MM.1S (cell line): ENCODE results near the gene NEK8.
A peak's percentile ranks its signal among the peaks of the same experiment; 100 is the strongest.

Source experiments
- DNase-seq: peaks from one replicate; pipeline ENCODE4 v3.0.0-alpha.2; 2015
- H2AFZ ChIP-seq: fragments of 300-600 bp; sonication (generic); 2 replicates; pipeline ENCODE4 v1.6.0; 2016; ENCODE audit warnings: antibody characterized with exemption, low read length
- H3F3A ChIP-seq: fragments of 300-600 bp; sonication (generic); 2 replicates; pipeline ENCODE4 v1.6.1; 2016; ENCODE audit warnings: mild to moderate bottlenecking, antibody characterized with exemption, low read length, moderate library complexity, mixed read lengths; ENCODE audit not compliant: insufficient read depth
- H3K27ac ChIP-seq: fragments of 300-600 bp; sonication (generic); 2 replicates; pipeline ENCODE4 v1.5.1; 2016; ENCODE audit warnings: mild to moderate bottlenecking, low read length
- H3K27me3 ChIP-seq: fragments of 300-600 bp; sonication (generic); replicated peaks from 2 replicates; pipeline ENCODE4 v1.6.0; 2016; ENCODE audit warnings: low read length; ENCODE audit not compliant: insufficient read depth
- H3K36me3 ChIP-seq: fragments of 300-600 bp; sonication (generic); replicated peaks from 2 replicates; pipeline ENCODE4 v1.6.1; 2016; ENCODE audit warnings: mild to moderate bottlenecking, low read length, mixed read lengths; ENCODE audit not compliant: insufficient read depth
- H3K4me1 ChIP-seq: fragments of 300-600 bp; sonication (generic); 2 replicates; pipeline ENCODE4 v1.6.1; 2016; ENCODE audit warnings: low read length, mixed read lengths
- H3K4me2 ChIP-seq: fragments of 300-600 bp; sonication (generic); 2 replicates; pipeline ENCODE4 v1.6.0; 2016; ENCODE audit warnings: low read depth, low read length
- H3K4me3 ChIP-seq: fragments of 300-600 bp; sonication (generic); 2 replicates; pipeline ENCODE4 v1.5.1; 2016; ENCODE audit warnings: low read length, mixed read lengths
- H3K79me2 ChIP-seq: fragments of 300-600 bp; sonication (generic); 2 replicates; pipeline ENCODE4 v1.6.1; 2016; ENCODE audit warnings: mixed run types, low read length, mixed read lengths
- H3K9ac ChIP-seq: fragments of 300-600 bp; sonication (generic); 2 replicates; pipeline ENCODE4 v1.6.1; 2016; ENCODE audit warnings: low read length, mixed read lengths
- H3K9me2 ChIP-seq: fragments of 300-600 bp; sonication (generic); replicated peaks from 2 replicates; pipeline ENCODE4 v1.6.1; 2016; ENCODE audit warnings: mild to moderate bottlenecking, low read length, mixed read lengths; ENCODE audit not compliant: insufficient read depth
- H3K9me3 ChIP-seq: fragments of 300-600 bp; sonication (generic); replicated peaks from 2 replicates; pipeline ENCODE4 v1.6.1; 2016; ENCODE audit warnings: mild to moderate bottlenecking, low read length, mixed read lengths; ENCODE audit not compliant: insufficient read depth
- H4K20me1 ChIP-seq: fragments of 300-600 bp; sonication (generic); 2 replicates; pipeline ENCODE4 v1.6.1; 2016; ENCODE audit warnings: mild to moderate bottlenecking, low read length, moderate library complexity, mixed read lengths; ENCODE audit not compliant: insufficient read depth
- EZH2 ChIP-seq: fragments of 300-600 bp; sonication (generic); optimal IDR thresholded peaks from 2 replicates; pipeline ENCODE3; 2017; ENCODE audit warnings: low read depth, mild to moderate bottlenecking, antibody characterized with exemption, low read length, mixed read lengths
- EZH2phosphoT487 ChIP-seq: fragments of 300-600 bp; sonication (generic); IDR thresholded peaks from 2 replicates; pipeline ENCODE4 v1.6.1; 2018; ENCODE audit warnings: antibody characterized with exemption, low read length
- TF ChIP-seq, protein P1 (sequence below): fragments of 300-600 bp; sonication (generic); IDR thresholded peaks from 2 replicates; pipeline ENCODE4 v1.5.1; 2016; ENCODE audit warnings: antibody characterized with exemption, low read length, mixed read lengths

The NEK8 gene

DNA sequence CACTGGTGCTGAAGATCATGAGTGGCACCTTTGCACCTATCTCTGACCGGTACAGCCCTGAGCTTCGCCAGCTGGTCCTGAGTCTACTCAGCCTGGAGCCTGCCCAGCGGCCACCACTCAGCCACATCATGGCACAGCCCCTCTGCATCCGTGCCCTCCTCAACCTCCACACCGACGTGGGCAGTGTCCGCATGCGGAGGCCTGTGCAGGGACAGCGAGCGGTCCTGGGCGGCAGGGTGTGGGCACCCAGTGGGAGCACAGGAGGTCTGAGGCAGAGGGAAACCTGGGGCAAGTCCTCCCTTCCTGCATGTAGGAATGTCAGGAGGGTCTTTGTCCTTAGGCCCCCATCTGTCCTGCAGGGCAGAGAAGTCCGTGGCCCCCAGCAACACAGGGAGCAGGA lies 8.7 kb downstream of the NEK8 start:
- Histone ChIP-seq H2AFZ (no peak overlapping the region), H3K27ac (no peak overlapping the region), H3K79me2 (no peaks in the 10 kb centered on the region), H3K9ac (no peak overlapping the region), H3K4me2 (no peak overlapping the region), H3K4me3 (no peak overlapping the region), H3K9me2 (no peaks in the 10 kb centered on the region), H3F3A (no peaks in the 10 kb centered on the region), H3K36me3 (no peaks in the 10 kb centered on the region), H3K27me3 (no peaks in the 10 kb centered on the region), H3K4me1 (peaks cover 23% of the 10 kb centered on the region), H4K20me1 (no peaks in the 10 kb centered on the region), H3K9me3 (no peaks in the 10 kb centered on the region)
- DNase-seq, result no peak
- TF ChIP-seq, protein P1, sequence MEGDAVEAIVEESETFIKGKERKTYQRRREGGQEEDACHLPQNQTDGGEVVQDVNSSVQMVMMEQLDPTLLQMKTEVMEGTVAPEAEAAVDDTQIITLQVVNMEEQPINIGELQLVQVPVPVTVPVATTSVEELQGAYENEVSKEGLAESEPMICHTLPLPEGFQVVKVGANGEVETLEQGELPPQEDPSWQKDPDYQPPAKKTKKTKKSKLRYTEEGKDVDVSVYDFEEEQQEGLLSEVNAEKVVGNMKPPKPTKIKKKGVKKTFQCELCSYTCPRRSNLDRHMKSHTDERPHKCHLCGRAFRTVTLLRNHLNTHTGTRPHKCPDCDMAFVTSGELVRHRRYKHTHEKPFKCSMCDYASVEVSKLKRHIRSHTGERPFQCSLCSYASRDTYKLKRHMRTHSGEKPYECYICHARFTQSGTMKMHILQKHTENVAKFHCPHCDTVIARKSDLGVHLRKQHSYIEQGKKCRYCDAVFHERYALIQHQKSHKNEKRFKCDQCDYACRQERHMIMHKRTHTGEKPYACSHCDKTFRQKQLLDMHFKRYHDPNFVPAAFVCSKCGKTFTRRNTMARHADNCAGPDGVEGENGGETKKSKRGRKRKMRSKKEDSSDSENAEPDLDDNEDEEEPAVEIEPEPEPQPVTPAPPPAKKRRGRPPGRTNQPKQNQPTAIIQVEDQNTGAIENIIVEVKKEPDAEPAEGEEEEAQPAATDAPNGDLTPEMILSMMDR, result no peak
- TF ChIP-seq EZH2phosphoT487 (no peak), EZH2 (no peak)

DNA sequence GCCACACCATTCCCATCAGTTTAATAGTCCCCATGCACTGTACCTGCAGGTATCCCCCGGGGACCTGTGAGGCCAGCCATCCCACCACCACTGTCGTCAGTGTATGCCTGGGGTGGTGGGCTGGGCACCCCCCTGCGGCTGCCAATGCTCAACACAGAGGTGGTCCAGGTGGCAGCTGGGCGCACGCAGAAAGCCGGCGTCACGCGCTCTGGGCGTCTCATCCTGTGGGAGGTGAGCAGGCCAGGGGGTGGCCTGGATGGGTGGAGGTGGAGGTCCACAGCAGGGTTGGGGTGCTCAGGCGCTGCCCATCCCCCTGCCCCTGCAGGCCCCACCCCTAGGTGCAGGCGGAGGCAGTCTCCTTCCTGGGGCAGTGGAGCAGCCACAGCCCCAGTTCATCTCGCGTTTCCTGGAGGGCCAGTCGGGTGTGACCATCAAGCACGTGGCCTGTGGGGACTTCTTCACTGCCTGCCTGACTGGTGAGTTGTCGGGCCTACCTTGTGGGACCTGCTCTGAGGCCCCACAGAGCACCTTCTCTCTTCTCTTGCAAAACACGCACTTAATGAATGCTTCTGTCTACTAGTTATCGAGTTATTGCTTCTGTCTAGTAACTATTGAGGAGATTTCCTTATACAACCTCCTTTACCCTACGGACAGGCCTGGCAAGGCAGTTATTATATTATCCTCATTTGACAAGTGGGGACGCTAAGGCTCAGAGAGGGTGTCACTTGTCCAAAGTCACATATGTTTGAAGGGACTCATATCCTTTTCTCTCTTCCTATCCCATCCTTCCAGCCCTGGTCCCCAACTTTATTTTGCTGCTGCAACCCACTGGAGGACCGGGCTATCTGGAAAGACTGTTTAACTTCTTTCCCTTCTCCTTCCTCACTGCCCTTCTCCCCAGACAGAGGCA lies 9.4 kb downstream of the NEK8 start:
- Histone ChIP-seq H3K9me3 (no peaks in the 10 kb centered on the region), H3K9me2 (no peaks in the 10 kb centered on the region), H3K4me2 (no peak overlapping the region), H3K4me3 (no peak overlapping the region), H3K27me3 (no peaks in the 10 kb centered on the region), H3F3A (peaks cover 1% of the 10 kb centered on the region; the same call in 1 of the 2 replicates), H3K4me1 (peaks cover 23% of the 10 kb centered on the region), H4K20me1 (no peaks in the 10 kb centered on the region), H3K36me3 (no peaks in the 10 kb centered on the region), H3K27ac (no peak overlapping the region), H3K9ac (no peak overlapping the region), H2AFZ (no peak overlapping the region), H3K79me2 (no peaks in the 10 kb centered on the region)
- no peak for DNase-seq
- TF ChIP-seq EZH2 (no peak), EZH2phosphoT487 (no peak)
- TF ChIP-seq, protein P1, result no peak

DNA sequence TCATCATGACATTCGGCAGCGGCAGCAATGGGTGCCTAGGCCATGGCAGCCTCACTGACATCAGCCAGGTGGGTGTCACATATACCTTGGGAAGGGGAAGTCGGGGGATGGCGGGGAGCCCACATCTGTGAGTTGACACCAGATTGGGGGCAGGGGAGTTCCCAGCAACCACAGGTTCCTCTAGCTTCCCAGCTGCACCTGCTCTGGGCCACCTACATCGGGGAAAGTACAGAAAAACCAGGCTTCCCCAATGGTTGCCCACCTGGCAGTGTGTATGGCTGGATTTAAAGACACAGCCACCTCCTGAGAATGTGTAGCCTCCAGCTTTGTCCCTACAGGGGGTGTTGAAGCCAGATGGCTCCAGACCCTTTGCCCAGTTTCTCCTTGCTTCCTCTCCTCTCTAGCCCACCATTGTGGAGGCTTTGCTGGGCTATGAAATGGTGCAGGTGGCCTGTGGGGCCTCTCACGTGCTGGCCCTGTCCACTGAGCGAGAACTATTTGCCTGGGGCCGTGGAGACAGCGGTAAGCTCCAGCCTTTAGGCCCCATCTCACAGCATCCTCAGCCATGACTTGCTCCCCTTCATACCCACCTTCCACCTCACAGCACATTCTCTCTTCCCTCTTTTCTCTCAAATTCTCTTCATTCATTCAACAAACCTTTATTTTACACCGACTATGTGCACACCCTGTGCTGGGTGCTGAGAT lies 10.2 kb downstream of the NEK8 start:
- Histone ChIP-seq H3F3A (peaks cover 8% of the 10 kb centered on the region), H3K27ac (no peak overlapping the region), H3K9ac (no peak overlapping the region), H3K9me2 (no peaks in the 10 kb centered on the region), H2AFZ (no peak overlapping the region), H3K79me2 (no peaks in the 10 kb centered on the region), H3K27me3 (no peaks in the 10 kb centered on the region), H3K36me3 (no peaks in the 10 kb centered on the region), H3K4me3 (no peak overlapping the region), H3K4me2 (no peak overlapping the region), H4K20me1 (no peaks in the 10 kb centered on the region), H3K4me1 (peaks cover 23% of the 10 kb centered on the region), H3K9me3 (no peaks in the 10 kb centered on the region)
- TF ChIP-seq, protein P1, result no peak
- no peak for TF ChIP-seq EZH2
- no peak for TF ChIP-seq EZH2phosphoT487
- DNase-seq, result peak; percentile 40
